HG03064 (cell line): ENCODE data around the gene CPA2.

Experiments used
- ATAC-seq: cut with Tn5 transposase; IDR thresholded peaks from one replicate; pipeline ENCODE4 v1.9.1; 2021; ENCODE audit warnings: low read depth; ENCODE audit not compliant: unreplicated experiment

The CPA2 gene

DNA sequence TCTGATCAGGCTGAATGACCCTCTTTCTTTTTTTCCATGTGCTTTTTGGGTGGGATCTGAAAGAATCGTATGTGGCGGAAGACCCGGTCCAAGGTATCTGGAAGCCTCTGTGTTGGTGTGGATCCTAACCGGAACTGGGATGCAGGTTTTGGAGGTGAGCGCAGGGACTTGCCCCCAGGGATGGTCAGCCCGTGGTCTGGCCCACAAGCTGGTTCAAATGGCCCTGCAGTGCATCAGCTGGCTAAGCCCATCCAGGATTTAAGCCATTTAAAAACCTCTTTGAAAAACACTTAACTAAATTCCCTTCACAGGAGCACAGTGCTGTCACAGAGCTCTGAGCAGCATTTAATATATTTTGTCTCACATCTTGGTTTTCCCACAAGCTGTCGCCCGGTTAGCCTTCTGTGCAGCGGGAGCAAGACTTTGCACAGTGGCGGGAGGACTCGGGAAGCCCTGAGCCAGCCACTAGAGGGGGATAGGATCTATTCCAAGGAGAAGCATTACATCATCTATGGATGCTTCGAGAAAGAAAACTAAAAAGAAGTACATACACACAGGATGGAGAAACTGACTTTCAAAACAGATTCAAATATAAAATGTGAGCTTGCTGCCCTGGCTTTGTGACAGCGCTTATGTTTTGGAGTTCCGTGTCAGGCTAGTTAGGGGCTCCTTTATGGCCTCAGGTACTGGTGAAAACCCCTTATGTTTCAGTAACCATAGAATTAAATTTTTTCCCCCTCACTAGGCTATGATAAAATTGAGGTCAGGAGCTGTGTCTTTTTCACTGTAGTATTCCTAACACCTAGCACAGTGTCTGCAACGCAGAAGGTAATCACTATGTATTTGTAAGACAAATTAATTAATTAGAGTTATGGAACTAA is 11.3 kb downstream of the CPA2 start:
- no peak for ATAC-seq

DNA sequence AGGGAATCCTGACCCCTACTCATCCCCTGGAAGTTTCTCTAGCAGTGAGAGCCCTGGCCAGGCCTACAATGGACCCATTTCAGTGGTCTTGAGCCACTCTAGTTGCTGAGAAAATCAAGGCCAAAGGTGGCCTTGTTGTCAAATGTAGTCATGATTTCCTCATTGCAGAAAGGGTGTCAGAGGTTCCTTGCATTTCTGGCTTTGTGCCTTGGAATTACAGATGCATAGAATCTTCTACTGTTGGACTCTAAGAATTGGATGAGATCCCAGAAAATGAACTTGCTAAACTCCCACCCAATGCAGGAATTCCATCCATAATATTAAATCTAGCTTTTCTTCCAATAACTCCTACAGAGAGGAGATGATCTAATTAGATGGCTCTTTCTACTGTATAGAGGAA is 12.2 kb downstream of the CPA2 start:
- ATAC-seq, result no peak

- ATAC-seq, result no peak
Measured at GRCh38 chr7:130279286-130279685, 12.6 kb downstream of the CPA2 start.

GRCh38 chr7:130279906-130280305 is 13.2 kb downstream of the CPA2 start:
- no peak for ATAC-seq

- no peak for ATAC-seq
Measured at GRCh38 chr7:130281260-130281659, 14.6 kb downstream of the CPA2 start.

DNA sequence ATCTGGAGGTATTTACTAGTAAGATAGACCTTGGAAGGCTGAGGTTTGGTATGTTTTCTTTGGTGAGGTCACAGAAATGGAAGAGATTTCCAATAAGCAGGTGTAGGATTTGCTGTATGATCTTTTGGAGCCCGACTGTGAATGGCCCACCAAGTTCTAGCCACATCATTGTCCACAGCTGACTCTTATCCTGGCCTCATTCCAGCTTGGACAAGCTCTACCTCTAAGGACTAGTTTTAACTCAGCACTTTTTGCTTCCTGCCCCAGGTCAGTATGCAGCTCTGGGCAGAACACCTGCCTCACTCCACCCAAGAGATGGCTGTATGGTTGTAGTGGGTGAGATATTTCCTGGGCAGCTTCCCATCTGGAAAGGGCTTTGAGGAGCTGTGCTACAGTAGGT is 20.2 kb downstream of the CPA2 start:
- ATAC-seq, result no peak

- ATAC-seq, result no peak
Measured at GRCh38 chr7:130288168-130288567, 21.5 kb downstream of the CPA2 start.

DNA sequence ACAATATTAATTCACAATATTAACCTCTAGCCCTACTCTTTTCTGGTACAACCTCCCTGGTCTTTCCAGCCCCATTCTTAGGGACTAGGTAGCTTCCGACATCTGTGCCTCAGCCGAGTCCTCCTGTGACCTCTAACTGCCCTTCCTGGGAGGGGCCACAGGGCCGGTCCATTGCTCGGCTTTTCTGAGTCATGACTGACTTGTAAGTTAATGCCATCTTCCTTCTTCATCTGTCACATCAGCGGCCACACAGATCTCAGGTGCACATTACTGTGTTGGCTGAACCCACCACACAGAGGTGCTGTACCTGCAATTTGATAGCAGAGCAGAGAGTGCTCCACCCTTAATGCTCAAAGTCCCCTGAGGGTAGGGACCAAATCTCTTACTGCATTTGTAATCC is 22.2 kb downstream of the CPA2 start:
- no peak for ATAC-seq

- no peak for ATAC-seq
Measured at GRCh38 chr7:130289478-130289877, 22.8 kb downstream of the CPA2 start.

DNA sequence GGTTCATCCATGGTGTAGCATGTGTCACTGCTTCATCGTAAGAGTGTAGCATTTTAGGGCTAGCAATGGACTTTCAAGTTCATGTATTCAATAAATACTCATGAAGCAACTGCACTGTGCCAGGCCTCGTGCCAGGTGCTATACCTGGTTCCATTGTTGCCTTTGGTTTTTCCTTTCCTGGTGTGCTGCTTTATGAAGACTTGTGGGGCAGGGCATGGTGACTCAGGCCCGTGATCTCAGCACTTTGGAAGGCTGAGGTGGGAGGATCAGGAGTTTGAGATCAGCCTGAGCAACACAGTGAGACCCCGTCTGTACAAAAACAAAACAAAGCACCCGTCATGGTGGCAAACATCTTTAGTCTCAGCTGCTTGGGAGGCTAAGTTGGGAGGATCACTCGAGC is 24.1 kb downstream of the CPA2 start:
- ATAC-seq, result no peak

DNA sequence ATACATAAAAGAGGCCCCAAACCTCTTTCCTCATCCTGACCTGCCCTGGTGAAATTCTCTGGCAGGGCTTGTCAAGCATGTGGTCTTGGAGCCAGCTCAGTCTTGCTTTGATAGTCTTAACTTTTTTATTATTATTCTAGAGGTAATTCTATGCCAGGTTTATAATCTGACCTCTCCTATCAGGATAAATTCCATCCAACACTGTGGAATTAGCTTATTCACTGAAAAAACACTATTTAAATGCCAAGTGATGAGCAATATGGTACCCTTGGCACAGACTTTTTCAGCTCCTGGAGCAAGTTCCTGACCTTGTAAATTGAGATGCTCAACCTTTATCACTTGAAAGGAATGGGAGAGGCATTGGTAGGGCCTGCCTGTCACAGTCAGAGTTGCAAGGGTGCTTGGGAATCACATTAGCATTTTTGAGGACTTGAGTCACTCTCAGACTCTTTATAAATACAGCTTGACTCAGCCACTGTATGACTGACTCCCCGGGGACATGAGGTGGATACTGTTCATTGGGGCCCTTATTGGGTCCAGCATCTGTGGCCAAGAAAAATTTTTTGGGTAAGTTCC is 26.1 kb downstream of the CPA2 start, which contains the start of gene CPA4:
Gene CPA4 (plus strand): TSS at position 480 of the 576 bp plus-strand sequence. CDS start 20 bp downstream, at position 500.
- ATAC-seq, result no peak

- no peak for ATAC-seq
Measured at GRCh38 chr7:130293521-130293920, 26.9 kb downstream of the CPA2 start.

GRCh38 chr7:130294314-130294713 is 27.7 kb downstream of the CPA2 start:
- no peak for ATAC-seq

- ATAC-seq, result no peak
Measured at GRCh38 chr7:130296221-130296951, 29.7 kb downstream of the CPA2 start.

DNA sequence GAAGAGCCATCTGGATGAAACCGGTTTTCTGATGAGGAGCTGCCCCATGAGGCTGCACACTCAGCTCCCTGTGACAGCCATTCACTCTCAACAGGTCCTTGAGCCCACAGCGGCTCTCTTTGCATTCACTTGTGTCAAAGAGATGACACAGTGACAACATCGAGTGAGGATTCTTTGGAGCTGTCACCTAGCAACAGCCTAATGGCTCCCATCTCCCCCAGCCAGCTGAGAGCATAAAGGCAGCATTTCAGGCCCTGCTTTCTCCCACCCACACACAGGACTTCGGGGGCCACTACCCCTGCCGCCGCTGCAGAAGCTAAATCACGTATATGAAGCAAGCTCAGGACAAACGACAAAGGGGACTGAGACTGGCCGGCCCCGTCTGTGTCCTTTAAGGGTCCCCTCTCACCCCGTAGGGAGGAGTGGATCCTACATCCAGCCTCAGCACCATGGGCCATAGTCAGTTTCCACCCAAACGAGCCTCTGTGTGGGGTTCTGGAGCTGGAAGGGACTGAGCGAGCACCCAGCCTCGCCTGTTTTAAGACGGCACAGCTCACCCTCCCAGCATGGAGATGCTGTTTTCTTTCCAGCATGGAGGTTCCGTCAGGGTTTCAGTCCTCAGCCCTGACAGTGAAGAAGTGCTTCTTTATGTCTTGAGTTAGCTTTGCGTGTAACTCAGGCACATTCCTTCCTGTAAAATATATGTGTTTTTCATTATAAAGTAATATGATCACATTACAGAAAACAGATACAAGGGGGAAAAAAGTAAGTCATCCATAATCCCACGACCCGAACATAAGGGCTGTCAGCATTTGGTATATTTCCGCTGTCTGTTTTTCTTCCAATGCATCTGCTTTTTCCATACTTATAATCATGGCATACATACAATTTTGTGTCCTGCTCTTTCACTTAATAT is 31.2 kb downstream of the CPA2 start:
- ATAC-seq, result no peak

- no peak for ATAC-seq
Measured at GRCh38 chr7:130298544-130299326, 32.1 kb downstream of the CPA2 start.

- ATAC-seq, result no peak
Measured at GRCh38 chr7:130299866-130300265, 33.2 kb downstream of the CPA2 start.

- ATAC-seq, result no peak
Measured at GRCh38 chr7:130301501-130302020, 34.9 kb downstream of the CPA2 start.

DNA sequence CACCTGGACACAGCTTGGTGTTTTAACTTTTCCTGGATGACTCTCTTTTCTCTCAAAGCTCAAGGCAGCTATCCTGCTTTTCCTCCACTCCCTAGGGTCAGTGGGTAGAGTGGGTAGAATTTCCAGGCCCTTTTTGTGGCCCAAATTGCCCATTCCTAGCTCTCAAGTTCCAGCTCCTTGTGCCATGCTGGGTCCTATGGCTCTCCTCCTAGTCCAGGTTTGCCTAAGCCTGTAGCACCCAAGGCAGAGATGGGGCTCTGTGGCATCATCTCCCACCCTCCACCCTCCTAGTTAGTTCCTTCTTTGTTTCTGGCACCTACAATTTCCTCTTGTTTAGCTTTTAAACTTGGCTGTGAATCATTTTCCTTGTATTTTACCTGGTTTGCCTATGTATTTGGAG is 36.0 kb downstream of the CPA2 start:
- no peak for ATAC-seq
